Vagina (tissue), 2 donors: Measurements from ENCODE around the gene GMPPA.

Source experiments
- POLR2A ChIP-seq, 2 donors: fragments of 450-650 bp; IDR thresholded peaks; one replicate each; pipeline ENCODE4 v1.6.1; 2017; ENCODE audit warnings: antibody characterized with exemption in 2 of 2, mild to moderate bottlenecking in 2 of 2, moderate library complexity in 2 of 2
- POLR2AphosphoS5 ChIP-seq, 2 donors: sonication (generic); formaldehyde crosslinking; IDR thresholded peaks; one replicate each; pipeline ENCODE4 v1.9.0; 2017; ENCODE audit warnings: antibody characterized with exemption in 2 of 2, mild to moderate bottlenecking in 2 of 2, low read depth in 1 of 2; ENCODE audit not compliant: insufficient read depth in 1 of 2
- TF ChIP-seq, protein P1 (sequence below), 3 experiments: fragments of 450-650 bp in 2 of 3; fragments of 200-600 bp in 1 of 3; sonication (generic) in 1 of 3; IDR thresholded peaks; one replicate each; pipeline ENCODE4 v1.5.1; 2017 to 2019; ENCODE audit warnings: antibody characterized with exemption in 3 of 3, mild to moderate bottlenecking in 2 of 3, moderate library complexity in 2 of 3

- TF ChIP-seq POLR2A (IDR thresholded peaks at IDR 0.05), result no peak
- TF ChIP-seq, protein P1, sequence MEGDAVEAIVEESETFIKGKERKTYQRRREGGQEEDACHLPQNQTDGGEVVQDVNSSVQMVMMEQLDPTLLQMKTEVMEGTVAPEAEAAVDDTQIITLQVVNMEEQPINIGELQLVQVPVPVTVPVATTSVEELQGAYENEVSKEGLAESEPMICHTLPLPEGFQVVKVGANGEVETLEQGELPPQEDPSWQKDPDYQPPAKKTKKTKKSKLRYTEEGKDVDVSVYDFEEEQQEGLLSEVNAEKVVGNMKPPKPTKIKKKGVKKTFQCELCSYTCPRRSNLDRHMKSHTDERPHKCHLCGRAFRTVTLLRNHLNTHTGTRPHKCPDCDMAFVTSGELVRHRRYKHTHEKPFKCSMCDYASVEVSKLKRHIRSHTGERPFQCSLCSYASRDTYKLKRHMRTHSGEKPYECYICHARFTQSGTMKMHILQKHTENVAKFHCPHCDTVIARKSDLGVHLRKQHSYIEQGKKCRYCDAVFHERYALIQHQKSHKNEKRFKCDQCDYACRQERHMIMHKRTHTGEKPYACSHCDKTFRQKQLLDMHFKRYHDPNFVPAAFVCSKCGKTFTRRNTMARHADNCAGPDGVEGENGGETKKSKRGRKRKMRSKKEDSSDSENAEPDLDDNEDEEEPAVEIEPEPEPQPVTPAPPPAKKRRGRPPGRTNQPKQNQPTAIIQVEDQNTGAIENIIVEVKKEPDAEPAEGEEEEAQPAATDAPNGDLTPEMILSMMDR (IDR thresholded peaks at IDR 0.05), result no peak
- no peak for TF ChIP-seq POLR2AphosphoS5 (IDR thresholded peaks at IDR 0.05; ENCODE audit: insufficient read depth in 1 of 2, low read depth in 1 of 2)
Observed at GRCh38 chr2:219499058-219499307, 292 bp downstream of the GMPPA start.
